Activated naive CD4-positive, alpha-beta T cell treated with Interleukin-2 at 50 U/mL for 16 hours (primary cell): ENCODE results near the gene PRPF18.

Experiments used
- DNase-seq: peaks from one replicate; pipeline ENCODE4 v3.0.0-alpha.2; 2020

PRPF18 gene

DNA sequence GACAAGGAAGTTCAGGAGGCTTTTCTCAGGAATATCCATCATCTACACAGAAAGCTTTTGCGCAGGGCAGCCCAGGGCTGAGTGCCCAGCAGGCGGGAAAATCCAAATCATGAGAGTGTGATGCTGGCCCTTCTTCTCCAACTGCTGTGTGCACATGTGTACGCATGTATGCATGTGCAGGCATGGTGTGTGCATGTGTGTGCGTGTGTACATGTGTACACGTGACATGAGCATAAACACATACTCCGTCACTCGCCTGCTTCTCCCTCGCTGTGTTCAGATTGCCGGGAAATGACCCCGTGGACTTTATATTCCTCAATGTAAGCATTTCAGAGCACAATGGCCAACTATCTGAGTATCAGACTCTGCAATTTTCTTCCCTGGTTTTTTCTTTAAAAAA is 85.1 kb downstream of the PRPF18 start:
- DNase-seq, result no peak

DNA sequence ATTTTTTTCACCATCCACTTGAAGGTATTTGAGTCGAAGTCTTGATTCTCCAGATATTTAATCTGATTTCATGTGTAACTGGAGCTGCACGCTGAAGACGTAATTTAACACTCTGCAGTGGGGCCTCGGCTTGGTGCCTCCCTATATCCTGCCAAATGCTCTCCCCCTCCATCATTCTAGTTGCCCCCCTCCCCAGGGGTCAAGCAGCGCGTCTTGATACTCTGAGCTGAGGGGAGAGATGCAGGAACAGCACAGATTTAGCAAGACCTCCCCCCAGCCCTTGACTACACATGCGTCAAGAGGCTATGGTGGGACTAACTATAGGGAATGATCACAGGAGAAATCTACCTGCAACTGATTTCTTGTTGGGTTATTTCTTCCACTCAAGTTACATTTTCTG is 85.8 kb downstream of the PRPF18 start:
- DNase-seq, result no peak

DNA sequence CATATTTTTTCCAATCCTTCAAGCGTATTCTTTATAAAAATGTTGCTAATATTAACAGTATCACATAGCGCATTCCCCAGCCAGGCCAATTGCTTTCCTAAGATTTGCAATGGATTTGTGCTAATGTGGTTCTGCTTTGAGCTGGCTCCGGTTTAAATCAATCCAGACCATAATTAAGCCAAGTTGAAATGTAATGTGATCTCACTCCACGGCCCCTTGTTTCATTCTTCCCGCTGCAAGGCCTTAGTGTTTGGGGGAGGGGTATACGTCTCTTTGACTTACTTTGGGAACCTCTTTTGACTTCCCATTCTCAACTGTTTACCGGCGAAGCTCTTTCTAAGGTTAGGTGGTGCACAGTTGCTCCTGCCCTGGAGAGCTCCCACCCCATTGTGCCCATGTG is 86.4 kb downstream of the PRPF18 start:
- no peak for DNase-seq

DNA sequence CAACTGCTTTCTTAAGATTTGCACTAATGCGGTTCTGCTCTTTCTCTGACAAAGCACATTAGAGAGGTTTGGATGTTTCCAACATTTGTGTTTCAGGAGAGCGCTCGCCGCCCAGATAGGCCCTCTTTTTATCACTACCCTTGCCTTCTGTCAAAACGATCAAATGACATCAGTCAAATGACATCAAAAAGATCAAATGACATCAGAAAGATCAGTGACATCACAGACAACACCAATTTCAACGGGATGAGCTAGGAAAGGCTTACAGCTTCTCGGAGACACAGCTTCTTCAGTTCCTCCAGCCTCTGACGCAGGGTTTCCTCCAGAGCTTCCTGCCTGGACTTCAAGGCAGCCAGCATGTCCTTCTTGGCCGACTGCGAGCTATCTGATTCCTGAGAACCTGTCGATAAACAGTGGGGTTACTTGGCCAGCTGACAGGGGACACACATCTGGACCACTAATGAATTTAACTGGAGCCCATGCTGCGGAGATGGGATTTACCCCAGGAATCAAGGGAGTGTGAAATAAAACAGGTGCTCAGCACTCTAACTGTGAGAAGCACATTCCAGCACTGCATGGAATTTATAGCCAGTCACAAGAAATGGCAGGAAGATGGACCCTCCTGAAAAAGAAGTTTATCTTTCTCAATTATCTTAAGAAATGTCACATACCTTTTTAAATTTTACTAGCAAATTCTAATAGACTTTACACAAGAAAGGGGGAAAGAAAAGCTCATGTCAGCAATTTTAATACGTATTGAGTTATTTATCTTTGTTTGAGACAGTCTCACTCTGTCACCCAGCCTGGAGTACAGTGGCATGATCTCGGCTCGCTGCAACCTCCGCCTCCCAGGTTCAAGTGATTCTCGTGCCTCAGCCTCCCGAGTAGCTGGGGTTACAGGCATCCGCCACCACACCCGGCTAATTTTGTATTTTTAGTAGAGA is 88.2 kb downstream of the PRPF18 start:
- DNase-seq, result no peak

DNA sequence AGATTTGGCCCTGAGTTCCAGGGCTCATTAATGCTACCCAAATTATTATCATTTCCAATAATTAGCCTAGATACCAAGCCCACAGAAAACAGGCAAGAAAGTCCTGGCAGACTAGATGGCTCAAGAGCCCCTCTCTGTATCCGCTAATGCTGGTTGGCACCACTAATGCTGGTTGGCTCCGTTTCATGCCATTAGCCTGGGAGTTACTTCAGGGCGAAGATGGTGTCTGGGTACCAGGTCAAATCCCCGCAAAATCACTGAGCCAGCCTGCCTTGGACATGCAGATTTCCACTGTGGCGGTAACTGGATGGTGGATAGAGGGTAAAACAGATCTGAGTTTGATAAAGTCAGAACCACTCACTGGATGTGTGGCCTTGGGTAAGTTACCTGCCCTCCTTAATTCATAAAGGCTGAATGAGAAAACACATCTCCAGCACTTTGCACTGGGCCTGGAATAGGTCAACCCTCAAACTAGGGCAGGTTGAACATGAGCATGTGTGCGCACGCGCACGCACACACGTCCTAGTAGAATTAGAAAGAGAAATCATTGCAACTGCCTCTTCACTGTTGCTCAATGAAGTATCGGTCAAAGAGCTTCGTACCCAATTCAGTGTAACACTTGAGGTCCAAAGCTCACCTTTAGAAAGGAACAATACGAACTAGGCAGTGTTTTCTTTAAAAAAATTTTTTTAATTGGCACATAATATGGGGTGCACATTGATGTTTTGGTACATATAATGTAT is 91.5 kb downstream of the PRPF18 start:
- DNase-seq, result no peak
